GM12891 (cell line): Measurements from ENCODE around the gene TRIM52.

Experiments used
- POLR2A ChIP-seq: IDR thresholded peaks from 2 replicates; pipeline ENCODE4 v1.6.1; 2011; ENCODE audit warnings: low read depth, low read length, control low read depth
- POLR2AphosphoS5 ChIP-seq: IDR thresholded peaks from 2 replicates; pipeline ENCODE4 v1.6.1; 2011; ENCODE audit warnings: low read depth, low read length, control low read depth
- SPI1 ChIP-seq: IDR thresholded peaks from 2 replicates; pipeline ENCODE4 v1.6.1; 2011; ENCODE audit warnings: low read depth, low read length, control low read depth
- TAF1 ChIP-seq: IDR thresholded peaks from 2 replicates; pipeline ENCODE4 v1.6.1; 2011; ENCODE audit warnings: low read depth, low read length, control low read depth

DNA sequence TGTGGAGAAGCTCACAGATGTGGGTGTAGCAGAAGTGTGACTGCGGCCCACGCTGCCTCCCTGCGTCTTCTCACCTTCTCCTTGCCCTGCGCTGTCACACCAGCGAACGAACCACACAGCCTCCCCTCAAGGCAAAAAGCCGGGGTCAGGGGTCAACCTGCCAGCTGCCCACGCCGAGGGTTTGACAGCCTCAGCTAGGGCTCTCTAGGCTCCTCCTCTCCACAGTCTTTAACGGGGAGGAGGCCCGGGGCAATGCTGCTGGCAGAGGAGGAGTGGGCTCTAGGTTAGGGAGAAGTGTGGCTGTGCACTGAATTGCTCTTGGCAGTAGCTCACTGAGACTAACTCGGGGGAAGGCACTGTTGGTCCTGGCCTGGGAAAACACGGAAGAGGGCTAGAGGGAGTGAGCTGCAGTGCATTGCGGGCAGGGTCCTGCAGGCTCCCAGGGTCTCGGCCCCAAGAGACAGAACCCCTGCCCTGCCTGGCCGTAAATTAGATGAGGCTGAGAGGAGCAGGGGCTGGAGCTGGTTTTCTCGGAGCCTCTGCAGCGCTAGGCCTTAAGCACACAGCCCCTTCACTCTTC, 4.2 kb upstream of the TRIM52 start:
- TF ChIP-seq POLR2A (no peak), TAF1 (no peak), POLR2AphosphoS5 (no peak), SPI1 (no peak)
